Measurements from ENCODE around the gene NKIRAS2. TPM values are rescaled to one million over a fixed set of nuclear protein-coding genes. Genes with fewer than 3 reads are reported as not detected.

NKIRAS2 gene
- total and polyA plus RNA-seq, 2 of the 13 experiments (the other 11 are each of a cell fraction or from before 2014, with no cell fraction given): 27.9 to 42.0 TPM

GRCh38 chr17:42049834-42050392 lies 30.0 kb downstream of the NKIRAS2 start (continued):
- peak; percentile 13; the same call in 1 of the 2 replicates for TF ChIP-seq ZNF280B (CRISPR knock-in tag; IDR thresholded peaks at IDR 0.05; ENCODE audit: borderline replicate concordance)
- peak; percentile 37 for TF ChIP-seq TEAD3 (CRISPR knock-in tag; optimal IDR thresholded peaks at IDR 0.05; ENCODE audit: borderline replicate concordance)
- 0 out of 2 replicates have a peak, but pooled peaks have one; percentile 13 for TF ChIP-seq ZNF451 (CRISPR knock-in tag; IDR thresholded peaks at IDR 0.05)
- TF ChIP-seq MBNL3 (CRISPR knock-in tag; conservative IDR thresholded peaks at IDR 0.05): no peak
- 0 out of 2 replicates have a peak, but pooled peaks have one; percentile 8 for TF ChIP-seq ARID5B (CRISPR knock-in tag; IDR thresholded peaks at IDR 0.05)
- peak; percentile 75; the same call in 1 of the 2 replicates for TF ChIP-seq AHR (CRISPR knock-in tag; IDR thresholded peaks at IDR 0.05)
- TF ChIP-seq KDM5B (CRISPR knock-in tag; IDR thresholded peaks at IDR 0.05; ENCODE audit: borderline replicate concordance): 0 out of 2 replicates have a peak, but pooled peaks have one; percentile 42
- 0 out of 2 replicates have a peak, but pooled peaks have one; percentile 33 for TF ChIP-seq ZNF598 (CRISPR knock-in tag; IDR thresholded peaks at IDR 0.05; ENCODE audit: borderline replicate concordance)
- 0 out of 2 replicates have a peak, but pooled peaks have one; percentile 10 for TF ChIP-seq ZNF547 (CRISPR knock-in tag; IDR thresholded peaks at IDR 0.05)
- 0 out of 2 replicates have a peak, but pooled peaks have one; percentile 57 for TF ChIP-seq BCL3 (CRISPR knock-in tag; IDR thresholded peaks at IDR 0.05)
- no peak for TF ChIP-seq SP2 (CRISPR knock-in tag; IDR thresholded peaks at IDR 0.05)
- TF ChIP-seq THAP11 (CRISPR knock-in tag; IDR thresholded peaks at IDR 0.05): no peak
- TF ChIP-seq IKZF5 (CRISPR knock-in tag; IDR thresholded peaks at IDR 0.05): 0 out of 2 replicates have a peak, but pooled peaks have one; percentile 29
- no peak for TF ChIP-seq CREB1 (IDR thresholded peaks at IDR 0.05)
- TF ChIP-seq CREB1 (CRISPR knock-in tag; IDR thresholded peaks at IDR 0.05): no peak
- TF ChIP-seq ZNF280D (CRISPR knock-in tag; IDR thresholded peaks at IDR 0.05): 0 out of 2 replicates have a peak, but pooled peaks have one; percentile 45
- no peak for TF ChIP-seq DPF2 (CRISPR knock-in tag; IDR thresholded peaks at IDR 0.05; ENCODE audit: borderline replicate concordance, low read depth)
- TF ChIP-seq PITX1 (CRISPR knock-in tag; IDR thresholded peaks at IDR 0.05): peak; percentile 13; the same call in 1 of the 2 replicates

Measured in HepG2 (cell line).